Gastroesophageal sphincter (tissue), 4 donors: ENCODE measurements around the gene BBS1. TPM values are rescaled to one million over a fixed set of nuclear protein-coding genes. Genes with fewer than 3 reads are reported as not detected.

Experiments used
- ATAC-seq: fragments of 150-250 bp; one replicate; pipeline ENCODE4 v1.9.1; 2016; ENCODE audit warnings: mild to moderate bottlenecking, moderate library complexity
- H3K27ac ChIP-seq, 4 donors: fragments of 200-600 bp; sonication (generic) in 3 of 4; 1 replicate in 3 of 4; 2 replicates in 1 of 4; pipeline ENCODE4 v1.5.1; 2016 to 2019
- H3K27me3 ChIP-seq: fragments of 200-600 bp; sonication (generic); one replicate; pipeline ENCODE4 v1.5.1; 2019
- H3K36me3 ChIP-seq, 2 donors: fragments of 200-600 bp; sonication (generic); one replicate each; pipeline ENCODE4 v1.5.1; 2019; ENCODE audit warnings: control low read depth in 1 of 2
- H3K4me1 ChIP-seq, 3 donors: fragments of 200-600 bp; sonication (generic); 1 replicate in 2 of 3; 2 replicates in 1 of 3; pipeline ENCODE4 v1.5.1; 2016 to 2019; ENCODE audit warnings: control low read depth in 2 of 3
- H3K4me3 ChIP-seq, 2 donors: fragments of 200-600 bp; sonication (generic); one replicate each; pipeline ENCODE4 v1.5.1; 2019; ENCODE audit warnings: mild to moderate bottlenecking in 1 of 2, moderate library complexity in 1 of 2
- H3K9me3 ChIP-seq, 3 donors: fragments of 200-600 bp; sonication (generic); one replicate each; pipeline ENCODE4 v1.5.1; 2017 to 2019; ENCODE audit warnings: control low read depth in 2 of 3
- CTCF ChIP-seq, 4 experiments: fragments of 200-600 bp in 2 of 4; fragments of 450-650 bp in 2 of 4; sonication (generic) in 1 of 4; IDR thresholded peaks; one replicate each; pipeline ENCODE4 v1.5.1; 2017 to 2019; ENCODE audit warnings: antibody characterized with exemption in 4 of 4, mild to moderate bottlenecking in 2 of 4, moderate library complexity in 2 of 4
- EP300 ChIP-seq: sonication (generic); formaldehyde crosslinking; IDR thresholded peaks from one replicate; pipeline ENCODE4 v1.6.1; 2017; ENCODE audit warnings: antibody characterized with exemption, mild to moderate bottlenecking
- POLR2A ChIP-seq, 2 donors: fragments of 450-650 bp; IDR thresholded peaks; one replicate each; pipeline ENCODE4 v1.6.1; 2017; ENCODE audit warnings: antibody characterized with exemption in 2 of 2, mild to moderate bottlenecking in 2 of 2, moderate library complexity in 1 of 2
- POLR2AphosphoS5 ChIP-seq: sonication (generic); formaldehyde crosslinking; IDR thresholded peaks from one replicate; pipeline ENCODE4 v1.6.1; 2017; ENCODE audit warnings: antibody characterized with exemption
- WGBS, 2 donors: methylation state at CpG; one replicate each; pipeline ENCODE4 v1.1.5; 2018; ENCODE audit warnings: low coverage in 1 of 2; 5-methylcytosine and 5-hydroxymethylcytosine counted together
- total RNA-seq, 4 donors: library from RNA; depleted of rRNA; stranded (reverse); fragments of >200 nt; gene quantifications; one replicate each; pipeline ENCODE4 v1.1.0, GENCODE V29; 2016

The BBS1 gene
- total RNA-seq, 4 donors from 2014 or later, result 49.2 to 95.1 (median 82.9) TPM

- ATAC-seq, result no peak
- H3K27me3 ChIP-seq, result no peaks in the 10 kb centered on the region
- H3K4me3 ChIP-seq, result no peak overlapping the region
- H3K27ac ChIP-seq, result no peak overlapping the region
- no peaks in the 10 kb centered on the region for H3K4me1 ChIP-seq
- TF ChIP-seq EP300 (no peak), CTCF (IDR thresholded peaks at IDR 0.05) (no peak)
- WGBS, 2 donors, result 40% methylated on average over 1 of the region's 10 CpGs; no CpG with 5 or more reads in 1 of the 2 donors
- no peaks in the 10 kb centered on the region for H3K9me3 ChIP-seq
- peaks cover 0 to 92% of the 10 kb centered on the region in 2 donors for H3K36me3 ChIP-seq
Measured at GRCh38 chr11:66492161-66492865, 18.1 kb upstream of the BBS1 start.

GRCh38 chr11:66493130-66493529 lies 17.3 kb upstream of the BBS1 start:
- no peak for TF ChIP-seq POLR2AphosphoS5
- TF ChIP-seq CTCF (IDR thresholded peaks at IDR 0.05), result no peak
- TF ChIP-seq EP300, result no peak
- no peak for TF ChIP-seq POLR2A (IDR thresholded peaks at IDR 0.05)
- Histone ChIP-seq H3K36me3 (peaks cover 0 to 92% of the 10 kb centered on the region in 2 donors), H3K27me3 (no peaks in the 10 kb centered on the region), H3K4me1 (no peaks in the 10 kb centered on the region), H3K4me3 (no peak overlapping the region), H3K27ac (no peak overlapping the region), H3K9me3 (no peaks in the 10 kb centered on the region)
- WGBS, 2 donors, result 91% methylated on average over 4 of the region's 10 CpGs; no CpG with 5 or more reads in 1 of the 2 donors
- no peak for ATAC-seq

GRCh38 chr11:66494458-66494857 lies 16.0 kb upstream of the BBS1 start:
- H3K9me3 ChIP-seq, result no peaks in the 10 kb centered on the region
- no peaks in the 10 kb centered on the region for H3K4me1 ChIP-seq
- 88% methylated on average over 4 of the region's 7 CpGs; no CpG with 5 or more reads in 1 of the 2 donors for WGBS, 2 donors
- no peak overlapping the region for H3K27ac ChIP-seq
- TF ChIP-seq POLR2A (IDR thresholded peaks at IDR 0.05), result no peak
- no peak for TF ChIP-seq CTCF (IDR thresholded peaks at IDR 0.05)
- no peak for TF ChIP-seq EP300
- TF ChIP-seq POLR2AphosphoS5, result no peak
- peaks cover 0 to 92% of the 10 kb centered on the region in 2 donors for H3K36me3 ChIP-seq
- H3K27me3 ChIP-seq, result no peaks in the 10 kb centered on the region
- no peak overlapping the region for H3K4me3 ChIP-seq
- ATAC-seq, result no peak

- Histone ChIP-seq H3K9me3 (no peaks in the 10 kb centered on the region), H3K4me1 (no peaks in the 10 kb centered on the region), H3K27ac (no peak overlapping the region), H3K36me3 (peaks cover 0 to 92% of the 10 kb centered on the region in 2 donors), H3K27me3 (no peaks in the 10 kb centered on the region), H3K4me3 (no peak overlapping the region)
- WGBS, 2 donors, result 80% methylated on average over 1 of the region's 14 CpGs; no CpG with 5 or more reads in 1 of the 2 donors
- ATAC-seq, result no peak
- TF ChIP-seq CTCF (IDR thresholded peaks at IDR 0.05), result no peak
Measured at GRCh38 chr11:66494935-66495334, 15.5 kb upstream of the BBS1 start.

GRCh38 chr11:66495401-66495854 lies 15.0 kb upstream of the BBS1 start:
- H3K4me3 ChIP-seq, result no peak overlapping the region
- H3K36me3 ChIP-seq, result peaks cover 0 to 97% of the 10 kb centered on the region in 2 donors
- no peaks in the 10 kb centered on the region for H3K9me3 ChIP-seq
- no peak for TF ChIP-seq POLR2AphosphoS5
- ATAC-seq, result no peak
- no peaks in the 10 kb centered on the region for H3K27me3 ChIP-seq
- H3K27ac ChIP-seq, result no peak overlapping the region
- no CpG with 5 or more reads among the region's 17 CpGs for WGBS, 2 donors
- no peaks in the 10 kb centered on the region for H3K4me1 ChIP-seq
